ENCODE measurements around the gene RHOT2. TPM values are rescaled to one million over a fixed set of nuclear protein-coding genes. Genes with fewer than 3 reads are reported as not detected.
A peak's percentile ranks its signal among the peaks of the same experiment; 100 is the strongest.

RHOT2 gene
- total RNA-seq, 1 donor from 2014 or later = 125 TPM

GRCh38 chr16:669666-670065, 1.7 kb downstream of the RHOT2 start:
- DNase-seq (ENCODE audit: low spot score) = no peak

- no peak for DNase-seq (ENCODE audit: low spot score)
Measured at GRCh38 chr16:670485-671352, 2.8 kb downstream of the RHOT2 start.

- DNase-seq (ENCODE audit: low spot score) = no peak
Measured at GRCh38 chr16:671353-672131, 3.6 kb downstream of the RHOT2 start.

DNA sequence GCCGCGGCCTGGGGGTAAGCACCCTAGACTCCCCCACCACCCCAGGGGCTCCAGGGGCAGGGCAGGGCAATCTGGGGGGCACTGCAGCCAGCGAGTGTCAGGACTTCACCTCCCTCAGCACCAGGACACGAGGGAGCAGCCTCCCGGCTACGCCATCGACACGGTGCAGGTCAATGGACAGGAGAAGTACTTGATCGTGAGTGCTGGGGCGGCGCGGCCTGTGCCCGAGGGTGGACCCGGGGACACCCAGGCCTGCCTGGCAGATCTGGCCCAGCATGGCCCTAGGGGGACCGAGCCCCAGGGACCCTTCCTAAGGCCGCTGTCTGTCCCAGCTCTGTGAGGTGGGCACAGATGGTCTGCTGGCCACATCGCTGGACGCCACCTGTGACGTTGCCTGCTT, 4.4 kb downstream of the RHOT2 start:
- no peak for DNase-seq (ENCODE audit: low spot score)

DNA sequence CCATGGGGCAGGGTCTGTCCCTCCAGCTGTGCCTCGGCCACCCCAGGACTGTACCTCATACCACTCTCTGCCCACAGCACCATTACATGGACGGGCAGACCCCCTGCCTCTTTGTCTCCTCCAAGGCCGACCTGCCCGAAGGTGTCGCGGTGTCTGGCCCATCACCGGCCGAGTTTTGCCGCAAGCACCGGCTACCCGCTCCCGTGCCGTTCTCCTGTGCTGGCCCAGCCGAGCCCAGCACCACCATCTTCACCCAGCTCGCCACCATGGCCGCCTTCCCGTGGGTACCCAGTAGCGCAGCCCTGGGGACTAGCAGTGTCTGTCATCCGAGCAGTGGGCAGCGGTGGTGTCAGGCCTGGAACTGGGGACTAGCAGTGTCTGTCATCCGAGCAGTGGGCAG, 4.9 kb downstream of the RHOT2 start:
- DNase-seq (ENCODE audit: low spot score) = no peak

- no peak for DNase-seq (ENCODE audit: low spot score)
Measured at GRCh38 chr16:673399-673991, 5.6 kb downstream of the RHOT2 start.

- DNase-seq (ENCODE audit: low spot score) = no peak
Measured at GRCh38 chr16:674214-674881, 6.4 kb downstream of the RHOT2 start.

DNA sequence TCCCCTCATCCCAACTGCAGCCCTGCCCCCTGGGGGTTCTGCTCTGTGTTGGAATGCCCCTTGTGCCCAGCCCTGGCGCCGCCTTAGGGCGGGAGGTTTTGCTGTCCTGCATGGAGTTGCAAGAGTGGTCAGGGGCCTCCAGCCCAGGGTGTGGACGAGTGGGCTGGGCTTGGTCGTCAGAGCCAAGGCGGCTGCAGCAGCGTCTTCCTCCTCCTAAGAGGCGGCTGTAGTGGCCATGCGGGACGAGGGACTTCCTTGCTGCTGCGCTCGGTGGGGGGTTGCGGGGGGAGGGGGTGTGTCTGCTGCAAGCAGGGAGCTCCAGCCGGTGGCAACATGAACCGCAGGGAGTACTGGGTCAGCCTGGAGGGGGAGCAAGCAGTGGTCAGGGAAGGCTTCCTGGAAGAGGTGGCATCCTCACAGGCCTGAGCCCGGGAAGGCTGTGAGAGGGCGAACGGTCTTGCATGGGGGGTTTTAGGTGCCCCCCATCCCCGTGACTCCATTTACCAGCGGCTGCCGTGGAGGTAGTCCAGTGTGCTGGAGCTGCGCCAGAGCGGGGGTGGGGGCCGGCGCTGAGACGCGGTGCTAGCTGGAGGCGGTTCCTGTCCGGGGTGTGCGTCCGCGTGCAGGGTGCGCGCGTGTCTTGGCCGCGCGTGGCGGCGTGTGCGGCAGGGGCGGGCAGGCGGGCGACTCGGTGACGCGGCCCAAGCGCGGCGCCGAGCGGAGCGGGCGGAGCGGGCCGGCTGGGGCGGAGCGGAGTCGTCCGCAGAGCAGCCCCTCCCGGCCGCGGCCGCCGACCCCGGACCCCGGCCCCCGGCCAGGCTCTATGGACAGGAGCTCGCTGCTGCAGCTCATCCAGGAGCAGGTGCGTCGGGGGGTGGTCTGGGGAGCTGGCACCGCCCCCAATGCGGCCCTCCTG, 7.3 kb downstream of the RHOT2 start, which contains the start of gene RHBDL1:
TSS of gene RHBDL1 (plus strand) at position 704 of the 916 bp plus-strand sequence. CDS start at position 824, 120 bp downstream.
- no peak for DNase-seq (ENCODE audit: low spot score)

DNA sequence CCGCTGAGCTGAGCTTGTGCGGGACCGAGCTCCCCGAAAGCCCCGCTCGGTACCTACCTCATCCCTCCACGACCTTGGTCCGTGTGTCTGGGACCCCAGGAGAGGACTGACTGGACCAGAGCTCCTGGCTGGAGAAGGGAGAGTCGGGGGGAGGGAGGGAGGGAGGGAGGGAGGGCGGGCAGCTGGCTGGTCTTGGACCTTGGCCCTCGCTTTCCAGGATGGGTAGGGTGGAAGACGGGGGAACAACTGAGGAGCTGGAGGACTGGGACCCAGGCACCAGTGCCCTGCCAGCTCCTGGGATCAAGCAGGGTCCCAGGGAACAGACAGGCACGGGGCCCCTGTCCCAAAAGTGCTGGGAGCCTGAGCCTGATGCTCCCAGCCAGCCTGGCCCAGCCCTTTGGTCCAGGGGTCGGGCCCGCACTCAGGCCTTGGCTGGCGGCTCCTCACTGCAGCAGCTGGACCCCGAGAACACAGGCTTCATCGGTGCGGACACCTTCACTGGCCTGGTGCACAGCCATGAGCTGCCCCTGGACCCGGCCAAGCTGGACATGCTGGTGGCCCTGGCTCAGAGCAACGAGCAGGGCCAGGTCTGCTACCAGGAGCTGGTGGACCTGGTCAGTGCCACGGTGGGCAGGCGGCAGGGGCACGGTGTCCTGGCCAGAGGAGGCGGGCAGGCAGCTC, 8.1 kb downstream of the RHOT2 start:
- DNase-seq (ENCODE audit: low spot score) = no peak

GRCh38 chr16:676565-676902, 8.6 kb downstream of the RHOT2 start:
- no peak for DNase-seq (ENCODE audit: low spot score)

DNA sequence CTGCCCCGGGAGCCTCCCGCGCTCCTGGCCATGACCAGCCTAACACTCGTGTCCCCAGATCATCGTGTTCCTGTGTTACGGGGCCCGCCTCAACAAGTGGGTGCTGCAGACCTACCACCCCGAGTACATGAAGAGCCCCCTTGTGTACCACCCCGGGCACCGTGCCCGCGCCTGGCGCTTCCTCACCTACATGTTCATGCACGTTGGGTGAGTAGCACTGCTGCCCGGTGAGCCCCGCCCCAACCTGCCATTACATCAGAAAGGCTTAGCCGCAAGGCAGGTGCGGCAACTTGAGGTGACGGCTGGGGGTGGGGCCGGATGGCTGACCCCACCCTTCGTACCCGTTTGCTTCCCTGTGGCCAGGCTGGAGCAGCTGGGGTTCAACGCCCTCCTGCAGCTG, 9.0 kb downstream of the RHOT2 start:
- DNase-seq (ENCODE audit: low spot score) = peak; percentile 56

- DNase-seq (ENCODE audit: low spot score) = no peak
Measured at GRCh38 chr16:677316-678190, 9.6 kb downstream of the RHOT2 start.

- DNase-seq (ENCODE audit: low spot score) = no peak
Measured at GRCh38 chr16:678209-678857, 10.4 kb downstream of the RHOT2 start.

GRCh38 chr16:678858-679813, 11.2 kb downstream of the RHOT2 start:
- DNase-seq (ENCODE audit: low spot score) = peak; percentile 64

- DNase-seq (ENCODE audit: low spot score) = peak; percentile 81
Measured at GRCh38 chr16:679814-680624, 12.1 kb downstream of the RHOT2 start, which contains the start of gene STUB1. Gene STUB1, plus strand, starts transcription at chr16:680410. Its CDS starts 116 bp downstream, at chr16:680526.

- DNase-seq (ENCODE audit: low spot score) = no peak
Measured at GRCh38 chr16:680625-680945, 12.7 kb downstream of the RHOT2 start.
